GM20000 (cell line): ENCODE results near the gene CEP57.

Experiments
- DNase-seq: peaks from one replicate; pipeline ENCODE4 v3.0.0; 2012; ENCODE audit warnings: low spot score
- TF ChIP-seq, protein P1 (sequence below): IDR thresholded peaks from 2 replicates; pipeline ENCODE4 v1.5.1; 2012; ENCODE audit warnings: mild to moderate bottlenecking, control low read depth; ENCODE audit errors: extremely low read depth, missing control alignments

The CEP57 gene

DNA sequence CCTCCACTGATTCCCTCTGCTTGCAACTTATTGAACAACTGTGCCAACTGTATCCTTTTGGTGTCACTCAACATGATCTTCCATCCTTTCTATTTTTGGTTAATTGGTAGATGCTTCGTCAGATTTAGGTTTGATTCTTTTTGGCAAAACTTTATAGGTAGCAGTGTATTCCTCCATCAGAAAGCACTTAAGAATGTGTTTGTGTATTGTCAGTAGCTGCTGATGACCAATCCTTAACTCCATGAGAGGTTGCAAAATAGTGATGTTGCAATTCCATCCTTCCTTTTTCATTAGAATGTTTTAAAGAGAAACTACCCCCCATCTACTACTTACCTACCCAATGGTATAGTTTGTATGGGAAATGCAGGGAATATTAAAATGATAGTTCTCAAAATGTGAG, 22.8 kb upstream of the CEP57 start:
- TF ChIP-seq, protein P1, sequence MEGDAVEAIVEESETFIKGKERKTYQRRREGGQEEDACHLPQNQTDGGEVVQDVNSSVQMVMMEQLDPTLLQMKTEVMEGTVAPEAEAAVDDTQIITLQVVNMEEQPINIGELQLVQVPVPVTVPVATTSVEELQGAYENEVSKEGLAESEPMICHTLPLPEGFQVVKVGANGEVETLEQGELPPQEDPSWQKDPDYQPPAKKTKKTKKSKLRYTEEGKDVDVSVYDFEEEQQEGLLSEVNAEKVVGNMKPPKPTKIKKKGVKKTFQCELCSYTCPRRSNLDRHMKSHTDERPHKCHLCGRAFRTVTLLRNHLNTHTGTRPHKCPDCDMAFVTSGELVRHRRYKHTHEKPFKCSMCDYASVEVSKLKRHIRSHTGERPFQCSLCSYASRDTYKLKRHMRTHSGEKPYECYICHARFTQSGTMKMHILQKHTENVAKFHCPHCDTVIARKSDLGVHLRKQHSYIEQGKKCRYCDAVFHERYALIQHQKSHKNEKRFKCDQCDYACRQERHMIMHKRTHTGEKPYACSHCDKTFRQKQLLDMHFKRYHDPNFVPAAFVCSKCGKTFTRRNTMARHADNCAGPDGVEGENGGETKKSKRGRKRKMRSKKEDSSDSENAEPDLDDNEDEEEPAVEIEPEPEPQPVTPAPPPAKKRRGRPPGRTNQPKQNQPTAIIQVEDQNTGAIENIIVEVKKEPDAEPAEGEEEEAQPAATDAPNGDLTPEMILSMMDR: no peak
- no peak for DNase-seq

DNA sequence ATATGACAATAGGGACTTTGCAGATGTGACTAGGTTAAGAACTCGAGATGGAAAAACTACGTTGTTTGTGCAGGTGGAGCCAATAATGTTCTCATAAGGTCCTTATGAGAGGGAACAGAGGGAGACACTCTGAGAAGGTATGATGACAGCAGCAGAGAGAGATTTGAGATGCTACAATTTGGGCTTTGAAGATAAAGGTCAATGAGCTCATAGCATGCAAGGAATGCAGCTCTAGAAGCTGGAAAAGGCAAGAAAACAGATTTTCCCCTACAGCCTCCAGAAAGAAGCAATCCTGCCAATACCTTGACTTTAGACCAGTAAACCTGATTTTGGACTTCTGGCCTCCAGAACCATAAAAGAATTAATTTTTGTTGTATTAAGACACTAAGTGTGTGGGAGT, 21.8 kb upstream of the CEP57 start:
- TF ChIP-seq, protein P1: no peak
- no peak for DNase-seq

DNA sequence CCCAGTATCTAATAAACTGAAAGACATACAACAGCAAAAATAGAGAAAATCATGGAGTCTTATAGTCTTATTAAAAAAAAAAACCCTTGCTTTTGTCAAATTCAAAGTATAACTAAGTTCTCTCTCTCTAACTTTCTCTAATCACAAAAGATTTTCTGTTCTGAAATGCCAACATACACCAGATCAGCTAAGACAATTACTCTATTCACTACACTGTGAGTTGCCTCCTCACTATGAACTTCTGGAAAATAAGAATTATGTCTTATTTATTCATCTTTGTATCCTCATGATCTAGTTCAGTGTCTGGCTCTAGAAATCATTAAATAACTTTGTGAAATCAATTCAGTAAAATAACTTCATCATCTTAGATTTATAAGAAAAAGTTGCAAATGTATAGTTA, 13.4 kb upstream of the CEP57 start:
- no peak for DNase-seq
- TF ChIP-seq, protein P1: no peak

DNA sequence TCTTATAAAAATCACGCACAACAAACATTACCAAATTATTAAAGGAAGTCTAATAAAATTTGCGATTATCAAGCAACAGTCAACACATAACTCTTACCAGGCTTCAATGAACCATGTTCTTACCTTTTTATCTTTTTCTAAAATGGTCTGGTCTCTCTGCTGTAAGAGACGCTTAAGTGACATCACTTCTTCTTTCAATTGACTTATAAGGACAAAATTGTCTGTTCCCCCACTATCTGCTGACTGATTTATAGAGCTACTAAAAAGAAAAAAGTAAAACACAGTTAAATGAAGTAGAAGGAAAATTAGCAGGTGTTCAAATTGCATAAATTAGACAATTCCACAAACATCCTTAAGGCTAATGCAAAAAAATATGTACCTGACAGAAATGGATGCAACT, 11.6 kb upstream of the CEP57 start:
- TF ChIP-seq, protein P1: no peak
- no peak for DNase-seq

DNA sequence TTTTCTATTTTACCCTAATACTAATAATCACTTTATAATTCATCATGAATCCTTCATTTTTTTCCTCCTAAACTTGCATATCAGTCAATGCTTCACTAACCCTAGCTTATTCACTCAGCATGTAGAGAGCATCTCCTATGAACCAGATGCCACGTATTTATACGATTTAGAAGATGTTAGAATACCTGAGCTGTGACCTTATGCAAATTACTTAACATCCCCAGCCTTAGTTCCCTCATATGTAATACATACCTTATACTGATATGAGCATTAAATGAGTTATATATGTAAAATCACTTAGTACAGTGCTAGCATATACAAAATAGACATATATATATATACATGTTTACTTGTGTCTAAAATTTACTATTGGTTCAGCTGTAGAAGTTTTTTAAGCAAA, 9.8 kb upstream of the CEP57 start:
- TF ChIP-seq, protein P1: no peak
- no peak for DNase-seq

DNA sequence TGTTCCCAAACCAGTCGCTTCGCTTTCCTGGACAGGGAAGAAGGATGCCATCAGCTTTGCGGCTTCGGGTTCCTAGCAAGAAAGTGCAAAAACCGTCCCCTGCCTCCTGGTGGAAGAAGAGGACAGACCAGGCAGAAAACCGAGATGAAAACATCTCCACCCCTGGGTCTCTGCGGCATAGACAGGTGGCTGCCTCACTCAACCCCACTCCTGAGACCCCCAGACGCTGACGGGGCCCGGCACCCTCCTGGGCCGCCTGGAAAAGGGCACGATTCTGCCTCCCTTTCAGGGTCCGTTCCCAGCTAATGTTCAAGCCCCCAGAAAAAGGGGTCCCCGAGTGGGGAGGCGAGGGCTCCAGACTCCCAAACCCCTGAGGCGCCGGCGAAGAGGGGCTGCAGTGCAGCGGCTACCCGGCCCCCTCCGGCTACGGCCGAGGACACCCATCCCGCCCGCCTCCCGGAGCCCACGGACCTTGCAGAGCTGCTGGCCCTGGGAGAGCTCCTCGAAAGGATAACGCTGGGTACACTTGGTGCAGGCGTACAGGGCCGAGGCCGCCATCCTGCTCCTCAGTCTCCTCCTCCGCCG, 1.3 kb upstream of the CEP57 start:
- peak; percentile 13 for DNase-seq

DNA sequence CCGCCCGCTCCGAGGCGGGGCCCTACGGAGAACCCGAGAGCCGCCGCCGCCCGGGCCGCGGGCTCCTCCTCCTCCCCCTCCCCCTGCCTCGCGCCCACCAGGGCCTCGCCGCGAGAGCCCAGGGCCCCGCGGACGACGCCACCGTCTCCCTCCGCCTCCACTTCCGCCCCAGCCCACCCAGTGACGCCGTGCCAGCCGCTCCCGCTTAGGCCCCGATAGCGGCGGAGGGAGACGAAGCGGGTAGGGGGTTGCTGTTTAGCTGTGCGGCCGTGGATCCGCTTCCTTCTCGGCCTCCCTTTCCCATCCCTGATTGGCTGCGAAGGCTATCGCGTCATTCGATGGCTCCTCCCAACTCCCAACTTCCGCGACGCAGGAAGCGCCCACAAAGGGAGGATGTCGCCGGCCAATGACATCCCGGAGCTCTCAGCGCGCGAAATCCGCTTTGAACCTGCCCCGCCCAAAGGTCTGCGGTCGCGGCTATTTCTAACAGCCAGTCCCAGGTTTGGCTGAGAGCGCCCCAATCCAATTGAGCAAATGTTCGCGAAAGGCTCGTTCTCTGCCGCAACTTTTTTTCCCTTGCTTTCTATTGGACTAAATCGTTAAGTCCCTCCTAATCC, 684 bp upstream of the CEP57 start, which contains the start of gene FAM76B:
TSS of gene FAM76B (minus strand) at position 277 of the 617 bp plus-strand sequence. CDS start 304 bp downstream, outside the sequence.
- DNase-seq: peak; percentile 92
- TF ChIP-seq, protein P1: no peak

More for the DNA sequence above, 1.3 kb upstream of the CEP57 start:
- TF ChIP-seq, protein P1: no peak
